ENCODE data around the gene ZNF460.
A peak's percentile ranks its signal among the peaks of the same experiment; 100 is the strongest.

Gene ZNF460

DNA sequence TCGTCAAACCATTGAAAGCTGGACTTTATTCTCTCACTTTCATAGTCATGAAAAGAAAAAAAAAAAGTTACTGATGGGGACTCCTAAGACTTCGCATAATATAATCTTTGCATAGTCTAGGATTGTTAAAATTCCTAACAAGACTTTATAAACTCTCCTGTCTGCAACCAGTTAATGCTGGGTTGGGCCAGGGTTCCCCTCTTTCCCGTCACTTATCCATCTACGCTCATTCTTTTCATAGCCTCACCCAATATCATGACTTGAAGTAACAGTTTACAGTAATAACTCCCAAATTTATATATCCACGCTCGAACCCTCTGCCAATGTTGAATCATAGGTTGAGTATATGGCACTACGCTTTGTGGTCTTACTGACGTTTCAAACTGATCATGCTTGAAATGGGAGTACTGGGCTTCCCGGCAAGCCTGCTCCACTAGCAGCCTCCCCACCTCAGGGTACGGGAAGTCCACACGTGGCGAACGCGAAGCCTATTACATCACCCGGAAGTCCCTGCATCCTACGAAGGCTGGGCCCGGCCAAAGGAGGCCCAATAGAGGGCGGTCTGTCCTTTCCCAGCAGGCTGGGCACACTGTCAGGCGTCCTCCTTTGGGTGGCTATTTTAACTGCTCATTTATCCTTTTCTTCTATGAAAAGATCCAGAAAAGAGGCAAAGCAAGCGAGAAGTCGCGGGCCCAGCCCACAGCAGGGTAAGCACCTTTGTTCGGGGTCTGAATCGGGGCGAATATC is 694 bp upstream of the ZNF460 start:
- DNase-seq = peak; percentile 75 to 98 (median 88)
- intact Hi-C loops (cut with DNase I) = loop anchor here (1.0 to 5.0 kb wide), 4 partner anchors 38 to 87 kb away; partner anchors contain the start of genes ZNF264, ZNF304 and ZNF805

DNA sequence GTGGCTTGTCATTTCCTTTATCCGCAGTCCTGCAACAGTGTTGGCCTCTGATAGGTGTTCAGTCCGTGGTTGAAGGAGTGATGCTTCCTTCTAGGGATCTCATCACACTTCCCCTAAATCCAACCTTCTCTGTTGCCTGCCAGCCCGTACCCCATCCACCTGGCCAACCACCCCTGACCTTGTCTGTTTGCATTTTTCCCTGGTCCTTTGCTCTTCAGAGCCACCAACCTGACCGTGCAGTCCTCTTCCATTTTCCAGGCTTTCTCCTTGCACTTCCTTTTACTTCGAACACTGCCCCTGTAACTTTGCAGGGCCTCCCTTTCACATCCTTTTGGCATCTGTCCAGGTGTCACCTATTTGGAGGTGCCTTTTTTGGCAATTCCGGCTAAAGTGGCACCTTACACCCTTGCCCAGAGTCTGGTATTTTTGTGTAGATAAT is 696 bp downstream of the ZNF460 start:
- DNase-seq = no peak
- intact Hi-C loops (cut with DNase I) = loop anchor here (1.0 to 5.0 kb wide), 4 partner anchors 36 to 89 kb away; partner anchors contain the start of genes ZNF264, ZNF304 and ZNF805

DNA sequence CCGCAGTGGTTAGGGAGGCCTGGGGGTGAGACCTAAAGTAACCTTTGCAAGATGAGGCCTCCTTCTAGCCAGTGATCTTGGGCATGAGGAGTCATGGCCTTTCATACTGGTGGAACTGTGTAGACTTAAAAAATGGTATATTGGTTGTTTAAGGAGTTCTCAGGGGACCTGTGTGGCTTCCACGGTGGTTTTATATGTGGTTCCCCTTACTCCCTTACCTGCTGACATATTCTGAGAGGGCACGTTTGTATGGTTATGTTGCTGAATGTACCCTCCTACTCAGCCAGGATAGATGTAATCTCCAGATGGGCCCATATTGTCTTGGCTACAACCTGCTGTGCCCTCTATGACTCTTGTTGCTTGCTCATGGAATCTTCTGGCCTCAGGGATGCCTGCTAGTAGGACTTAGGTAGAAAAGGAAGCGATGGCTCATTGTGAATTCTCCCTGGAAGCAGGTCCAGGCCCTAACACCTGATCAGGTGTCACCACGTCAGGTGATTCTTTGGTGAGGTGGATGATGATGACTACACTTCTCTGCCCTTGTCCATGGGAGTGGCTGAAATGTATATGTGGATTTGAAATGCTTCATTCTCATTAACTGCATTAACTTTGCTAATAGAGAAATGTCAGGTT is 1.8 kb downstream of the ZNF460 start:
- no peak for DNase-seq
- intact Hi-C loops (cut with DNase I) = loop anchor here (5.0 kb wide), 3 partner anchors 35 to 90 kb away; partner anchors contain the start of genes ZNF264 and ZNF304

DNA sequence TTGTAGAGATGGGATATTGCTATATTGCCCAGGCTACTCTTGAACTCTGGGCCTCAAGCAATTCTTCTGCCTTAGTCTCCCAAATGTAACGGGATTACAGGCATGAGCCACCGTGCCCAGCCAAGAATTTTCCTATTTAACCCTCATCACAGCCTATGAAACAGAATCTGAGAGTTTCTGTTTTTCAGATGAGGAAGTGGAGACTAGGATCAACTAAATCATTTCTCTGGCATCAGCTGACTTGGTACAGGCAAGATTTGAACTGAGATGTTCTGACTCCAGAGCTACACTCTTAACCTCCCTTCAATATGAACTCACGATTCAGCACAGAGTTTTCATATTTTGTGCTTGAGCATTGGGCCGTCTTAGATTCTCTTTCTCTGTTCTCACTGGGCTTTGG is 8.1 kb downstream of the ZNF460 start:
- intact Hi-C loops (cut with DNase I) = no loop called here
- no peak for DNase-seq

DNA sequence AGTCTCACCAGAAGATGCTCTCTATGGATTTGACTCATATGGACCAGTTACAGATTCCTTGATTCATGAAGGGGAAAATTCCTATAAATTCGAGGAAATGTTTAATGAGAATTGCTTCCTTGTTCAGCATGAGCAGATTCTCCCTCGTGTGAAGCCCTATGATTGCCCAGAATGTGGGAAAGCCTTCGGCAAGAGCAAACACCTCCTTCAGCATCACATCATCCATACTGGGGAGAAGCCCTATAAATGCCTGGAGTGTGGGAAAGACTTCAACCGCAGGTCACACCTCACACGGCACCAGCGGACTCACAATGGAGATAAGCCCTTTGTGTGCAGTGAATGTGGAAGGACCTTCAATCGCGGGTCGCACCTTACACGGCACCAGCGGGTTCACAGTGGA is 10.7 kb downstream of the ZNF460 start:
- intact Hi-C loops (cut with DNase I) = no loop called here

DNA sequence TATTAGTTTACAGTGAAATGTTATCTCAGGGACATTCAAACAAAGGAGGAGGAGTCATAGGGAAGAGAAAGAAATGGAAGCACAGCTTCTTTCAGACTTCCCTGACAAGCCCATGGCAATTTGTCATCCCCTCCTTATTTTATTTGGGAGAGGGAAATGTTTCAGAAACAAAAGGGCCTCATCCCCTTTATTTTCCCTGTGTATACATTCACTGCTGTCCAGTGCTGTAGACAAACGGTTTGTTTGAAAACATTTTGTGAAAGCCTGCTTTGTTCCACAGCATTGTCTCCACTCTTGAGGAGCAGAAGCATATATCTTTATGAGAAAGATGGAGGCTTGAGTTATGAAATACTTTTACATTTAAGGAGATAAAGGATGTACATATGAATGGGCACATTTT is 12.3 kb downstream of the ZNF460 start:
- DNase-seq = no peak
- intact Hi-C loops (cut with DNase I) = no loop called here

More for the DNA sequence above, 10.7 kb downstream of the ZNF460 start:
- no peak for DNase-seq

DNA sequence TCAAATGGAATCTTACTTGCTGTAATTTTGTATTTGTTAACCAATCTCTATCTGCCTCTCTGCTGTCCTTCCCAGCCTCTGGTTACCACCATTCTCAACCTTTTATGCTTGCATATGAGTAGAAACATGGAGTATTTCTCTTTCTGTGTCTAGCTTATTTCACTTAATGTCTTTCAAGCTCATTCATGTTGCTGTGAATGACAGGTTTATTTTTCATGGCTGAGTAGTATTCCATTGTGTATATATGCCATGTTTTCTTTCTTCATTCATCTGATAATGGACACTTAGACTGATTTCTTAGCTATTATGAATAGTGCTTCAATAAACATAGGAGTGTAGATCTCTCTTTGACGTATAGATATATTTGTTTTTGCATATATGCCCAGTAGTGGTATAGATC is 13.4 kb downstream of the ZNF460 start:
- DNase-seq = no peak
- intact Hi-C loops (cut with DNase I) = no loop called here

DNA sequence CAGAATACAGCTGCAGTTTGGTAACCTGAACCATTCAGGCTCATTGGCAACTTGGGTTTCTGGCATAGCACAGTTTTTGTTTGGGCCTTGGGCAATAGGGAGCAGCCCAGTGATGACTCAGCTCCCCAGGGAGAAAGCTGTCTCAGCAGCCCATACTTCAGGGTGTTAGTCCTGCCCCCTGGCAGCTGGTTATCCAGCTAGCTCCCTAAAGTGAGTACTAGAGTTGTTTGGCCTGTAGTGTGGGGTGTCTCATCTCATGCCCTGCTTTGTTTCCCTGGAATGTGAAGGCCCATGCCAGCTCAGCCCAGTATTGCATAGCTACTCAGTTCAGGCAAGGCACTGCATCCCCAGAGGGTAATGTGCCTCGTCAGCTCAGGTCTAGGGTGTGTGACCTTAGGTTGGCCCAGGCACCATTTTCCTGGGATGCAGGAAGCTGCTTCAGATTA is 21.8 kb downstream of the ZNF460 start:
- no peak for DNase-seq
- intact Hi-C loops (cut with DNase I) = no loop called here

DNA sequence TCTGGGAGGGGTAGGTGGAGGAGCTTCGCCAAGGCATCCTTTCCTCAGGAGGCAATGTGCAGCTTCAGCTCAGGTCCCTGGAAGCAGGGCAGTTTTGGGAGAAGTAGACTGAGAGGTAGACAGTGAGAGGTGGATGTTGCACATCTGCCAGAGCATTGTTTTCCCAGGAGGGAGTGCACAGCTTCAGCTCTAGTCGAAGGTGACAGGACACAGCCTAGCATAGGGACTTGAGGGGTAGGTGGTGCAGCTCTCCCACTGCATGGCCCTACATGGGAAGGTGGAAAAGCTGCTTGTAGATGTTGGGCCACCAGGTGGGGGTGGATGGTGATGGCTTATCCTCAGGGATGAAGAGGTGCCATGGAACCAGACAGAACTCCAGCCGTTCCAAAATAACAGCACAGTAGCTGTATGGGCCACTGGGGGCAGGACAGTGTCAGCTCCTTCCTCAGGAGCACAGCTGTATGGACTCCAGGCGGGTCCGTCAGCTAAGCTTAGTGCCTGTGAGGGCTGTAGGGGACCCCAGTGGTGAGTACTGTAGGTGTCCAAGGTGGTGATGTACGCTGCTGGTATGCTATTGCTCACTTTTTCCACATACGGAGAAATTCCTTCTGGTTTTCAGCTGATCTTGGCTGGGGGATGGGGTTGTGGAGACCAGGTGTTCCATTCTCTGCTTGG is 22.6 kb downstream of the ZNF460 start:
- intact Hi-C loops (cut with DNase I) = no loop called here
- DNase-seq = no peak

DNA sequence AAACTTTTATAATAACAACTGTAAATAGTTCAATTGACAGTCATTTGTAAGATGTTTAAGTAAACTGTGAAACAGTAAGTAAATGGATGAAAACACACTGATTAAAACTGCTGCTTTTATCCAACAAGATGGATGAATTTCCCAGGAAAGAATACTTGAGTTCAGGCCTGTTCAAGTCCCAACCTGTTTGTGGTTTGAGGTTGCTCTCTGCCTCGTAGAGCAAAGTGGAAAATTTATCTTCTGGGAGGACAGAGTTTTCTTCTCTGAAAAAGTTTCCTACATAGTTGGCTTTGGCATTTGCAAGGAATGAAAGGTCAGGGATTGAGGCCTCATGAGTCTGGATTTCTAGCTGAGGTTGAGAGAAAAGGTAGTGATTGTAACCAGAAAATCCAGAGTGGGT is 24.8 kb downstream of the ZNF460 start:
- intact Hi-C loops (cut with DNase I) = no loop called here
- DNase-seq = no peak

DNA sequence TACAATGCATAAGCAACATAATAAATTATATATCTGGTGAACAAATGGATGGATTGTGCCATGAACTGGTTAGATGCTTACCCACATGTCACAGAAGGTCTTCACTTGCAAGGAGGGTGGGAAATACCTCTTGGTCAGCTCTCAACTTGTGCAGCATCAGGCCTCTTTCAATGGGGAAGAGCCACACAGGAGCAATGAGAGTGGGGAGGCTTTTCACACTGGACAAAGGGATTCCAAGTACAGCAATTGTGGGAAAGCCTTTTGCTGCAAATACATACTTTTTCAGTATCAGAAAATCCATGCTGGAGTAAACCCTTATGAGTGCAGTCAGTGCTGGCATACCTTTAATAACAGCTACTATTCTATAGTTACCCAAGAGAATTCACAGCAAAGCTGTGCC is 28.2 kb downstream of the ZNF460 start:
- DNase-seq = no peak
- intact Hi-C loops (cut with DNase I) = no loop called here

DNA sequence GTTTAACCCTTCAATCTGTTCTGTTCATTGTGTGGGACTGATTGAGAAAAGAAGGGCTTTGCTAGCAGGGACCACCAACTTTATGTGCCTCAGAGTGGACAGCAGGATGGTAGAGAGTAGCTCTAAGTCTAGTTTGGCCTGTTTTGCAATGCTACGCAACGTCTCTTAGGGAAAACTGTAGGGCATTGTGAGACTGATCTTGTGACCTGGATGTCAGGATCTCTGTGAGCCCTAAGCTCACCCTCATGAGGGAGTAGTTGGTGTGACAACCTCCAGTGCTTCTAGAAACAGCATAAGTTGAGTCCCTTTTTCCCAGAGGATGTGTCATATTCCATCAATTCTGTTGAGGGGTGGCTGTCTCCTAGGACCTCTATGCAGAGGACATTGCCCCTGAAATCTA is 30.5 kb downstream of the ZNF460 start:
- intact Hi-C loops (cut with DNase I) = no loop called here
- DNase-seq = no peak

DNA sequence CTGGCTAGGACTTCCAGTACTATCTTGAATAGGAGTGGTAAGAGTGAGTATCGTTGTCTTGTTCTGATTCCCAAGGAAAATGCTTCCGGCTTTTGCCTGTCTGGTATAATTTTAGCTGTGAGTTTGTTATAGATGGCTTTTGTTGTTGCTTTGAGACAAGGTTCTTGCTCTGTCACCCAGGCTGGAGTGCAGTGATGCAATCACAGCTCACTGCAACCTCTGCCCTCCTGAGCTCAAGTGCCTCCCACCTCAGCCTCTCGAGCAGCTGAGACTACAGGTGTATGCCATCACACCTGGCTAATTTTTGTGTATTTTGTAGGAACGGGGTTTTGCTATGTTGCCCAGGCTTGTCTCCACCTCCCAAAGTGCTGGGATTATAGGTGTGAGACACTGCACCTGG is 33.9 kb downstream of the ZNF460 start:
- intact Hi-C loops (cut with DNase I) = no loop called here
- no peak for DNase-seq

DNA sequence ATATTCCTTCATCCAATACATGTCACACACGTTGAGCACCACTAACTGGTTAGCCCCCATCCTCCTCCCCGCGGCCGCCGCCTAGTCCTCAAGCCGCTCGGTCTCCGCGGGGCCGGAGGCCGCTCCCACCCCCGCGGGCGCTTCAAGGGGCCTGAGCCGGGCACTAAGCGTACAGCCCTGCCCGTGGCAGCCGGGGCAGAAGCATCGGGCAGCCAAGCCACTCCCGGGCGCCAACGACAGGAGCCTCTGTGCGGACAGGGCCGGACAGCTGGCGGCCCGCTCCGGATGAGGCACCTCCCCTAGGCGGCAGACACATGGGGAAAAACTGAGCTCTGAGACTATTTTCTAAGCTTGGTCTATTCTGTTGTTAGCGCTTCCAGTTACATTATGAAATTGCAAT is 37.2 kb downstream of the ZNF460 start:
- intact Hi-C loops (cut with DNase I) = loop anchor here (5.0 kb wide), 1 partner anchor 35 kb away; the partner anchor contains the start of gene ZNF460
- DNase-seq = peak in 2 of 10 donors; percentile 71 to 86

DNA sequence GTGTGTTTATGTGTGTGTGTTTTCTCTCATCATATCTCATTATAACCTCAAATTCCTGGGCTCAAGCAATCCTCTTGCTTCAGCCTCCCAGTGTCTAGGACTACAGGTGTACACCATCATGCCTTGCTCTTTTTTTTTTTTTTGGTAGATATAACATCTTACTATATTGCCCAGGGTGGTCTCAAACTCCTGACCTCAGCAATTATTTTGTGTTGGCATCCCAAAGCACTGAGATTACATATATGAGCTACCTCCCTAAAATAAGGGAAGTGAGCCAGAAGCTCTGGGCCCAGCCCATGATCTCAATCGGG is 39.5 kb downstream of the ZNF460 start:
- intact Hi-C loops (cut with DNase I) = loop anchor here (5.0 kb wide), 1 partner anchor 38 kb away; the partner anchor contains the start of gene ZNF460
- no peak for DNase-seq

DNA sequence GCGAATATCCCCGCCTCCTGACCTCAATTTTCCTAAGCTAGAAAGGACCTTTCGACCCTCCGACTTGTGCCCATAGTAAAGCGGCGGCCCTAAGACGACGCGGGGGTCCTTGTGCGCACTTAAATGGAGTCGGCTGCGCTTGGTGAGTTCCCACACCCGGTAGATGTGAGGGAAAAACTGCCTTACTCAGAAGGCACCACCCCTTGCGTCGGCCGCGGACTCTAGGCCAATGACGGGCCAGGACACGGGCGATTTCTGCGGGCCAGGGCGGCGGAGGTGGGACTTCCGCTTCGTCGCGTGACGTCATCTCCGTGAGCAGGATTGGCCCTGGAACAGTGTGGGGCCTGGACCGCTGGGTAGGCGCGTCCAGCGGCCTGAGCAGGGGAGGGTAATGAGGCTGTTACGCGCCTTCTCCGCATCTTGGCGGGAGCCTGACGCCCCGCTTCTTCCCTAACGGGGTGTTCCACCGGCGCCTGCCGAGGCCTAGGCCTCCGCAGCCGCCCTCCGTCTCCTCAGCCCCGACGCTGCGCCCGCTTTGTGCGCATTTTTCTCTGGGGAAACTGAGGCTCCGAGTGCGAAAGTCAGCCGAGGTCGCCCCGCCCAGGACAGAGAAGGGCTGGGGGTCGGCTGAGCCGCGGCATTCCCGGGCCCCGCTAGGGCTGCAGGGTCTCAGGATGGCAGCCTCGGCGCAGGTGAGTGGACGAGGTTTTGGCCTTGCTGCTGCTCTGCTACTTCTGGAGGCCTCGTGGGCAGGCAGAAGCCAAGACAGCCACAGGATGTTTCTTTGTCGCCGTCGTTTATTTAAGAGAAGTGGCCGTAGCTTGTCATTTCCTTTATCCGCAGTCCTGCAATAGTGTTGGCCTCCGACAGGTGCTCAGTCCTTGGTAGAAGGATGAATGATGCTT is 40.1 kb downstream of the ZNF460 start, which contains the start of gene ZNF543:
ZNF543 (plus strand) TSS at position 293 of the 905 bp plus-strand sequence; CDS start at position 675, 382 bp downstream.
- intact Hi-C loops (cut with DNase I) = no loop called here
- peak; percentile 94 to 99 (median 97) for DNase-seq

DNA sequence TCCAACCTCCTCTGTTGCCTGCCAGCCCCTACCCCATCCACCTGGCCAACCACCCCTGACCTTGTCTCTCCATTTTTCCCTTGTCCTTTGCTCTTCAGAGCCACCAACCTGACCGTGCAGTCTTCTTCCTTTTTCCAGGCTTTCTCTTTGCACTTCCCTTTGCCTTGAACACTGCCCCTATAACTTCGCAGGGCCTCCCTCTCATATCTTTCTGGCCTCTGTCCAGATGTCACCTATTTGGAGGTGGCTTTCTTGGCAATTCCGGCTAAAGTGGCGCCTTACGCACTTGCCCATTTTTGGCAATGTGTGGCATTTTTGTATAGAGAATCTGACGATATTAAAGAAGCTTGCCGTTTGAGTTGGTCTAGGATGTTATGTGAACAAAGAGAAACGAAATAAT is 40.8 kb downstream of the ZNF460 start:
- intact Hi-C loops (cut with DNase I) = no loop called here
- no peak for DNase-seq

DNA sequence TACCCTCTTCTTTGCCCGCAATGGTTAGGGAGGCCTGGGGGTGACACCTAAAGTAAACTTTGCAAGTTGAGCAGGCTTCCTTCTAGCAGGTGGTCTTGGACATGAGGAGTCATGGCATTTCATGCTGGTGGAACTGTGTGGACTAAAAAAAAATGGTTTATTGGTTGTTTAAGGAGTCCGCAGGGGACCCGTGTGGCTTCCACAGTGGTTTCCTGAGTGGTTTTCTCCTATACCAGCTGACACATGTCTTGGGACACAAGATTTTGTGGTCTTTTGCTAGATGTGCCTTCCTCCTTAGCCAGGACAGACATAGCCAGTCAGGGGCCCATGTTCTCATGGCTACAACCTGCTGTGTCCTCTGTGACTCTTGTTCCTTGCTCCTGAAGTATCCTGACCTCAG is 41.5 kb downstream of the ZNF460 start:
- no peak for DNase-seq
- intact Hi-C loops (cut with DNase I) = no loop called here

DNA sequence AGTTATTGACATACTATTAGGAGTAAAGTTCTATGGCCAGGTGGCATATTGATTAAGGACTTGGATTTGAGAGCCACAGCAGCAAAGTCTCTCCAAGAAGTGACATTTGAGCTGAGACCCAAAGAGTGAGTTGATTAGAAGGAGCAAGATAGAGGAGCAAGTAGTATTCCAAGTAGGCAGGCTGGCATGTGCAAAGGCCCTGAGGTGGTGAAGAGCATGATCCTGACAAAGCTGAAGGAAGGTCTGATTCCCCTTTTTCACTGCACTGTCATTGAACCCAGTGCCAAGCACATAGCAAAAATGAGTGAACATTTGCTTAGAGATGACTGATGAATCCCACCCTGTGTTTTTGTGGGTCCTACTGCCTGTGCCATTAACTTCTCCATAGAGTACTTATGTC is 44.7 kb downstream of the ZNF460 start:
- intact Hi-C loops (cut with DNase I) = no loop called here
- no peak for DNase-seq

DNA sequence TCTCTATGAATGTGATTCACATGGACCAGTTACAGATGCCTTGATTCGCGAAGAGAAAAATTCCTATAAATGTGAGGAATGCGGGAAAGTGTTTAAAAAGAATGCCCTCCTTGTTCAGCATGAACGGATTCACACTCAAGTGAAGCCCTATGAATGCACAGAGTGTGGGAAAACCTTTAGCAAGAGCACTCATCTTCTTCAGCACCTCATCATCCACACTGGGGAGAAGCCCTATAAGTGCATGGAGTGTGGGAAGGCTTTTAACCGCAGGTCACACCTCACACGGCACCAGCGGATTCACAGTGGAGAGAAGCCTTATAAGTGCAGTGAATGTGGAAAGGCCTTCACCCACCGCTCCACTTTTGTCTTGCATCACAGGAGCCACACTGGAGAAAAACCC is 47.7 kb downstream of the ZNF460 start:
- intact Hi-C loops (cut with DNase I) = no loop called here
- DNase-seq = no peak

Measured in posterior cingulate gyrus (tissue), 11 donors.